CD4-positive, alpha-beta T cell (primary cell): ENCODE results near the gene CLPSL2. TPM values are rescaled to one million over a fixed set of nuclear protein-coding genes. Genes with fewer than 3 reads are reported as not detected.

Experiments used
- ATAC-seq: fragments of 200-7000 bp; cut with Tn5 transposase; one replicate; pipeline ENCODE4 v1.10.0; 2022; ENCODE audit warnings: mild to moderate bottlenecking; ENCODE audit not compliant: poor library complexity
- CTCF ChIA-PET: fragments of 350-600 bp; sonication (Branson Sonifier 250); formaldehyde crosslinking; loops from one replicate; lab custom pipeline; 2021; ENCODE audit warnings: antibody characterized with exemption, inconsistent platforms; lab: Charles Lee
- POLR2A ChIA-PET: fragments of 350-600 bp; sonication (Branson Sonifier 250); formaldehyde crosslinking; loops from one replicate; lab custom pipeline; 2021; ENCODE audit warnings: antibody characterized with exemption, inconsistent platforms; lab: Charles Lee
- DNase-seq, 14 experiments: peaks; one replicate each; pipeline ENCODE4 v3.0.0-alpha.2; 2013 to 2020; ENCODE audit warnings: mixed read lengths in 2 of 14
- H3K27ac ChIP-seq, 2 donors: one replicate each; pipeline versions ENCODE4 v1.5.1 to v1.7.0; 2013; ENCODE audit warnings: low read length in 2 of 2, low read depth in 1 of 2, mild to moderate bottlenecking in 1 of 2
- H3K27me3 ChIP-seq, 2 experiments: 1 replicate in 1 of 2; 2 replicates in 1 of 2; pipeline versions ENCODE4 v1.6.1 to v1.7.0; 2013; ENCODE audit warnings: low read length in 2 of 2, control low read depth in 1 of 2, mild to moderate bottlenecking in 1 of 2, moderate library complexity in 1 of 2; ENCODE audit not compliant: insufficient read depth in 2 of 2, control insufficient read depth in 1 of 2
- H3K36me3 ChIP-seq: one replicate; pipeline ENCODE4 v1.6.1; 2013; ENCODE audit warnings: low read length, control low read depth; ENCODE audit not compliant: insufficient read depth
- H3K4me1 ChIP-seq: one replicate; pipeline ENCODE4 v1.6.1; 2013; ENCODE audit warnings: low read length, control low read depth; ENCODE audit not compliant: insufficient read depth
- H3K4me3 ChIP-seq: one replicate; pipeline ENCODE4 v1.5.1; 2013; ENCODE audit warnings: mild to moderate bottlenecking, low read length, moderate library complexity
- H3K9me3 ChIP-seq, 2 experiments: 1 replicate in 1 of 2; 2 replicates in 1 of 2; pipeline versions ENCODE4 v1.6.1 to v1.7.0; 2013; ENCODE audit warnings: low read length in 2 of 2, mild to moderate bottlenecking in 2 of 2, control low read depth in 1 of 2, moderate library complexity in 1 of 2; ENCODE audit not compliant: control insufficient read depth in 1 of 2, insufficient read depth in 1 of 2
- H3K27ac Mint-ChIP-seq: one replicate; pipeline ENCODE4 v1.8.0; 2020; ENCODE audit warnings: mixed read lengths
- H3K27me3 Mint-ChIP-seq: one replicate; pipeline ENCODE4 v1.8.0; 2021; ENCODE audit warnings: mixed read lengths
- H3K36me3 Mint-ChIP-seq: one replicate; pipeline ENCODE4 v1.8.0; 2021; ENCODE audit warnings: low read depth, mixed read lengths
- H3K4me1 Mint-ChIP-seq: one replicate; pipeline ENCODE4 v1.8.0; 2021; ENCODE audit warnings: low read depth, mixed read lengths
- H3K4me3 Mint-ChIP-seq: one replicate; pipeline ENCODE4 v1.8.0; 2020; ENCODE audit warnings: mild to moderate bottlenecking, mixed read lengths
- H3K9me3 Mint-ChIP-seq: one replicate; pipeline ENCODE4 v1.8.0; 2020; ENCODE audit warnings: mixed read lengths
- CTCF ChIP-seq: fragments of 200-600 bp; IDR thresholded peaks from one replicate; pipeline ENCODE4 v1.8.0; 2022; ENCODE audit warnings: antibody characterized with exemption, mild to moderate bottlenecking
- intact Hi-C, 2 experiments: fragments of 100-400 bp; cut with DNase I in 1 of 2; cut with micrococcal nuclease in 1 of 2; formaldehyde crosslinking; loops; one replicate each; pipeline versions ENCODE4 v1.15.1 to v1.9.0; 2023 to 2025; cut with DNase I, micrococcal nuclease
- total RNA-seq, 174 experiments: library from RNA in 2 of 174; stranded (reverse) in 2 of 174; gene quantifications; one replicate each; pipeline ENCODE4 v1.2.3 and lab custom pipeline; 2021 to 2026

CLPSL2 gene
- total RNA-seq, 2 experiments from 2014 or later: not detected

- no peak for DNase-seq
- ChIA-PET POLR2A (no interaction called here), CTCF (no interaction called here)
- Mint-ChIP-seq H3K4me3 (no peak overlapping the region), H3K36me3 (no peaks in the 10 kb centered on the region), H3K9me3 (no peaks in the 10 kb centered on the region), H3K27ac (no peak overlapping the region), H3K4me1 (no peaks in the 10 kb centered on the region), H3K27me3 (peaks cover 13% of the 10 kb centered on the region)
- no peak for ATAC-seq
- Histone ChIP-seq H3K4me1 (no peaks in the 10 kb centered on the region), H3K27ac (no peak overlapping the region), H3K9me3 (peaks cover 0 to 3% of the 10 kb centered on the region in 2 experiments), H3K4me3 (no peak overlapping the region), H3K36me3 (no peaks in the 10 kb centered on the region), H3K27me3 (no peaks in the 10 kb centered on the region)
- TF ChIP-seq CTCF: no peak
- intact Hi-C loops: no loop called here
Measured at GRCh38 chr6:35796236-35796635, 19.8 kb downstream of the CLPSL2 start.

GRCh38 chr6:35797837-35798526, 21.6 kb downstream of the CLPSL2 start:
- ATAC-seq (no peak), DNase-seq (no peak)
- Mint-ChIP-seq H3K4me3 (no peak overlapping the region), H3K27ac (no peak overlapping the region), H3K36me3 (no peaks in the 10 kb centered on the region), H3K9me3 (no peaks in the 10 kb centered on the region), H3K4me1 (no peaks in the 10 kb centered on the region), H3K27me3 (peaks cover 7% of the 10 kb centered on the region)
- H3K27ac ChIP-seq: no peak overlapping the region
- H3K4me1 ChIP-seq: no peaks in the 10 kb centered on the region
- H3K27me3 ChIP-seq: no peaks in the 10 kb centered on the region
- POLR2A ChIA-PET: no interaction called here
- H3K9me3 ChIP-seq: peaks cover 0 to 3% of the 10 kb centered on the region in 2 experiments
- no peak overlapping the region for H3K4me3 ChIP-seq
- TF ChIP-seq CTCF: no peak
- CTCF ChIA-PET: no interaction called here
- no peaks in the 10 kb centered on the region for H3K36me3 ChIP-seq
- intact Hi-C loops: loop anchor here (1.0 kb wide), 1 partner anchor 11 kb away; no protein-coding TSS in a partner anchor

- Histone ChIP-seq H3K36me3 (no peaks in the 10 kb centered on the region), H3K4me1 (no peaks in the 10 kb centered on the region), H3K27me3 (no peaks in the 10 kb centered on the region), H3K4me3 (no peak overlapping the region), H3K27ac (no peak overlapping the region), H3K9me3 (peaks cover 0 to 3% of the 10 kb centered on the region in 2 experiments)
- Mint-ChIP-seq H3K4me3 (no peak overlapping the region), H3K4me1 (no peaks in the 10 kb centered on the region), H3K27me3 (peaks cover 7% of the 10 kb centered on the region), H3K27ac (no peak overlapping the region), H3K36me3 (no peaks in the 10 kb centered on the region), H3K9me3 (no peaks in the 10 kb centered on the region)
- ChIA-PET POLR2A (no interaction called here), CTCF (no interaction called here)
- intact Hi-C loops: loop anchor here (1.0 kb wide), 1 partner anchor 11 kb away; no protein-coding TSS in a partner anchor
- no peak for DNase-seq
- no peak for ATAC-seq
- TF ChIP-seq CTCF: no peak
Measured at GRCh38 chr6:35798706-35799105, 22.3 kb downstream of the CLPSL2 start.
